GM12864 (cell line): ENCODE results near the gene CHST2.

Experiments
- DNase-seq: peaks from one replicate; pipeline ENCODE4 v3.0.0-alpha.2; 2011; ENCODE audit warnings: low read depth
- H3K4me3 ChIP-seq: 2 replicates; pipeline ENCODE4 v1.5.1; 2011; ENCODE audit warnings: mild to moderate bottlenecking, low read depth, low read length, control low read depth
- CTCF ChIP-seq: IDR thresholded peaks from 2 replicates; pipeline ENCODE4 v1.5.1; 2011; ENCODE audit warnings: low read depth, mild to moderate bottlenecking, moderate library complexity, low read length, control low read depth, inconsistent platforms; ENCODE audit errors: missing control alignments

CHST2 gene

GRCh38 chr3:143146486-143147274 lies 27.1 kb downstream of the CHST2 start:
- H3K4me3 ChIP-seq = no peak overlapping the region
- DNase-seq = no peak
- TF ChIP-seq CTCF = no peak

GRCh38 chr3:143147707-143148106 lies 28.1 kb downstream of the CHST2 start:
- DNase-seq = no peak
- TF ChIP-seq CTCF = no peak
- no peak overlapping the region for H3K4me3 ChIP-seq

GRCh38 chr3:143150071-143150470 lies 30.5 kb downstream of the CHST2 start:
- TF ChIP-seq CTCF = no peak
- no peak overlapping the region for H3K4me3 ChIP-seq
- no peak for DNase-seq

- no peak overlapping the region for H3K4me3 ChIP-seq
- no peak for DNase-seq
- no peak for TF ChIP-seq CTCF
These were observed 31.6 kb downstream of the CHST2 start for GRCh38 chr3:143151004-143151731.

GRCh38 chr3:143152043-143152442 lies 32.5 kb downstream of the CHST2 start:
- no peak overlapping the region for H3K4me3 ChIP-seq
- no peak for DNase-seq
- no peak for TF ChIP-seq CTCF

GRCh38 chr3:143155756-143156155 lies 36.2 kb downstream of the CHST2 start:
- no peak for DNase-seq
- TF ChIP-seq CTCF = no peak
- no peak overlapping the region for H3K4me3 ChIP-seq
